Raji (cell line): ENCODE measurements around the gene THADA.

Experiments
- POLR2A ChIP-seq: IDR thresholded peaks from 2 replicates; pipeline ENCODE4 v1.6.1; 2011; ENCODE audit warnings: low read depth, low read length, control low read depth; ENCODE audit not compliant: insufficient read depth

THADA gene

GRCh38 chr2:43368483-43369385 lies 227.1 kb downstream of the THADA start:
- no peak for TF ChIP-seq POLR2A

GRCh38 chr2:43367012-43367782 lies 228.6 kb downstream of the THADA start:
- TF ChIP-seq POLR2A: no peak

- no peak for TF ChIP-seq POLR2A
Measured at GRCh38 chr2:43363120-43363519, 232.7 kb downstream of the THADA start.

- TF ChIP-seq POLR2A: no peak
Measured at GRCh38 chr2:43361286-43361685, 234.6 kb downstream of the THADA start.

GRCh38 chr2:43360137-43360536 lies 235.7 kb downstream of the THADA start:
- no peak for TF ChIP-seq POLR2A

- no peak for TF ChIP-seq POLR2A
Measured at GRCh38 chr2:43358410-43359201, 237.2 kb downstream of the THADA start.

- no peak for TF ChIP-seq POLR2A
Measured at GRCh38 chr2:43356774-43357173, 239.1 kb downstream of the THADA start.

- no peak for TF ChIP-seq POLR2A
Measured at GRCh38 chr2:43355399-43355798, 240.4 kb downstream of the THADA start.

GRCh38 chr2:43349904-43350303 lies 245.9 kb downstream of the THADA start:
- no peak for TF ChIP-seq POLR2A

- TF ChIP-seq POLR2A: no peak
Measured at GRCh38 chr2:43348908-43349661, 246.8 kb downstream of the THADA start.

GRCh38 chr2:43347746-43348145 lies 248.1 kb downstream of the THADA start:
- TF ChIP-seq POLR2A: no peak

GRCh38 chr2:43346602-43347567 lies 249.0 kb downstream of the THADA start:
- no peak for TF ChIP-seq POLR2A

- TF ChIP-seq POLR2A: no peak
Measured at GRCh38 chr2:43345872-43346271, 250.0 kb downstream of the THADA start.

GRCh38 chr2:43345391-43345813 lies 250.4 kb downstream of the THADA start:
- no peak for TF ChIP-seq POLR2A

GRCh38 chr2:43344868-43345373 lies 250.9 kb downstream of the THADA start:
- TF ChIP-seq POLR2A: no peak
